GM12801 (cell line): ENCODE measurements around the gene BABAM2.

Source experiments
- CTCF ChIP-seq: IDR thresholded peaks from one replicate; pipeline ENCODE4 v1.5.1; 2011; ENCODE audit warnings: control low read depth; ENCODE audit not compliant: insufficient read length; ENCODE audit errors: extremely low read depth

Gene BABAM2

DNA sequence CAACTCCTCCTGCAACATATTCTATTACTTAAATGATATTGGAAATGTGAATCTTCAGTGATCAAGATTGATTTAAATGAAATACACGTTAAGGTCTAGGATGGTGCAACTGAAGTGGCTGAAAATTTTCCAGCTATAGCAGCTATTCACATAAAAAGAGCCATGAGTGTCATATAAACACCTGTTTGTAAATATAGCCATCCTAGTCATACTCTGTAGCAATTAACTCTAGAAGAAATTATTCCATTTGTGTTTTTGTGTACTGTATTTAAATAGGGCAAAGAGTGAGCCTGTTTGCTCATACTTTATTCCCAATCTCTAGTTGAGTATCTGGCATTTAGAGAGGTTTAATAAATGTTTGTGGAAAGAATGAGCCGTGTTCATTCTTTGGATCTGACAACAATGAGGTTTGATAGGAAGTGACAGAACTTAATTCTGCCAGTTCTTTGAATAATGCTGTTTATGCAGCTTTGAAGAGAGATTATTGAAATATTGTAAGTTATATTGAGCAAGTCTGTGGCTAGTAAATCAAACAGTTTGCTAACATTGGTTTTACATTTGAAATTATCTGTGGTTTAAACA lies 49.7 kb downstream of the BABAM2 start:
- no peak for TF ChIP-seq CTCF

- no peak for TF ChIP-seq CTCF
Measured at GRCh38 chr2:27940982-27941381, 50.5 kb downstream of the BABAM2 start.

DNA sequence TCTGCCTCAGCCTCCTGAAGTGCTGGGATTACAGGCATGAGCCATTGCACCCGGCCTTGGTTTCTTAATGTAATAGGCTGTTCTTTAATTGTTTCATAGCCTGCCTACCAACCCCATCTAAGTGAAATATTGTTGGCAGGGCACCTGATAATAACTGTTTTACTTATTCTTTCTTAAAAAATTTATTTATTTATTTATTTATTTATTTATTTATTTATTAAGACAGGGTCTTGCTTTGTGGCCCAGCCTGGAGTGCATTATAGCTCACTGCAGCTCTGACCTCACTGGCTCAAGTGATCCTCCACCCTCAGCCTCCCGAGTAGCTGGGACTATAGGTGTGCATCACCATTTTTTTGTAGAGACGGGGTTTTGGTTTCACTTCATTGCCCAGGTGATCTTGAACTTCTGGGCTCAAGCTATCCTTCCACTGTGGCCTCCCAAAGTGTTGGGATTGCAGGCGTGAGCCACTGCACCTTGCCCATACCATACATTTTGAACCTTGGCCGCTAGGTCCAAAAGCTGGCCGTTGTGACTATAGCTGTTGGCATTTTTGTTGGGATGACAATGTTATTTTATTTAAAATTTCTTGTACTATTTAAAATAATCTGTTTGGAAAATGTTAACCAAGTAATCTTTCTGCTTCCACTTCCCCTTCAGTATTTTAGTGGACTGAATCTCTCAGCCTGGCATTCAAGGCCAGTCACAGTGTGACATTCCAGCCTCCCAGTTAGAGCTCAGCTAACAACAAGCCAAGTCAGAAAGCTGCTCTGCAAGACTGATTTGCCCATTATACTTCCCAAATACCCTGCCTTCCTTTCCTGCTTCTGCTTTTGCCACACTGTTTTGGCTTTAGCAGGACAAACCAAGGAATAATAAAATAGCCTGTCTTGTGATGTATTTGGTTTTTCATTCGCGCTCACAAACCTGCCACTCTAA lies 52.4 kb downstream of the BABAM2 start:
- TF ChIP-seq CTCF: no peak

DNA sequence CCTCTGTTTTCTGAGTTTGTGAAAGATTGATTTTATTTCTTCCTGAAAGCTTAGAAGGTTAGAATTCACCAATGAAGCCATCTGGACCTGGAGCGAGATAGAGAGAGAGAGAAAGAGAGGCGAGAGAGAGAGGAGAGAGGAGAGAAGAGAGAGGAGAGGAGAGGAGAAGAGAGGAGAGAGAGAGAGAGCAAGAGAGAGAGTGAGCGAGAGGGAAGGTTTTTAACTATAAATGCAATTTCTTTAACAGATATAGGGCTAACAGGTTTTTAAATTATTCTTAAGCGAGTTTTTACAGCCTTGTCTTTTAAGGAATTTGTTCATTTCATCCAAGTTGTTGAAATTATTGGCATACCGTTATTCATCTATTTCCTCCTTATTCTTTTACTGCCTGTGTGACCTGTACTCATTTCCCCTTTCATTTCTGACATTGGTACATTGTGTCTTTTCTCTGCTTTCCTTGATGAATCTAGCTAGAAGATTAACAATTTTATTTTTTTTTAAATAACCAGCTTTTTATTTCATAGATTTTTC lies 56.1 kb downstream of the BABAM2 start:
- no peak for TF ChIP-seq CTCF

DNA sequence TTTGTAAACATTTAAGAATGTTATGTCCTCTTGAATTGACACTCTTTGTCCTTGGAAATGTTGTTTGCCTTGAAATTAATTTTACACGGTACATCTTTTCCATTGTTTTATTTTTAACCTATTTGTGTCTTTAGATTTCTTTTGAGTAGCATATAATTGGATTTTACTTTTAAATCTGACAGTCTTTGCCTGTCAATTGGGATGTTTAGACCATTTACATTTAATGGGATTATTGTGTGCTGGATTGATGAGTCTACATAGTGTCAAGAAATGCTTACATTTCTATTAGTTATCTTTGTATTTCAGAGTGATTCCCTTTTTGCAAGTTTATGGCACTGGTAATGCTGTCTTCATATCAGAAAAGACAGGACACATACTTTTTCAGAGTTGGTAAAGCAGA lies 61.5 kb downstream of the BABAM2 start:
- TF ChIP-seq CTCF: no peak

DNA sequence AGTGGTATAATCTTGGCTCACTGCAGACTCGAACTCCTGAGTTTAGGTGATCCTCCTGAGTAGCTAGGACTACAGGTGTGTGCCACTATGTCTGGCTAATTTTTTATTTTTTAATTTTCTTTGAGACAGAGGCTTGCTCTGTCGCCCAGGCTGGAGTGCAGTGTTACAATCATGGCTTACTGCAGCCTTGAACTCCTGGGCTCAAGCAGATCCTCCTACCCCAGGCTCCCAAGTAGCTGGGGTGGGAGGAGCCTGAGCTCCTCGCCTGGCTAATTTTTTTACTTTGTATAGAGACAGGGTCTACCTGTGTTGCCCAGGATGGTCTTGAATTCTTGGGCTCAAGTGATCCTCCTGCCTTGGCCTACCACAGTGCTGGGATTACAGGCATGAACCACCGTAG lies 62.5 kb downstream of the BABAM2 start:
- TF ChIP-seq CTCF: no peak

DNA sequence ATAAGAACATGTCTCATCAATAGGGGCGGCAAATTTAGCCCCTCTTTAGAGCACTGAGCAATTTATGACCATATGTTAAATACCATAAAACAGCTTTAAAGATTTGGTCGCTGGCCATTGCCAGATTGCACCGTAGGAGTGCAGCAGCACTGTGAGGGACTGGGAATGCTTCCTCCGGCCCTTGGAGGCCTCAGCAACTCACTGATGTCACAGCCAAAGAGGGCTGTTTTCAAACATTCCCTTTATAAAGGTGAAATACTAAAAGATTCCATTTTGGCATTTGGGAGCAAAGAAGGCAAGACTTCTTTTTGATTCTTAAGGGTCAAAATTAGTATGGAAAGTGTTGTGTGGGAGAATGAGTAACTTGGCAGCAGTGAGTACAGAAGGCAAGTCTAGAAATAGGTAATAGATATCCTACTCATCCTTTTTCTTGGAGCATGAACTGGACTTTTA lies 63.7 kb downstream of the BABAM2 start:
- TF ChIP-seq CTCF: no peak
